DMS 273 treated with DMSO at 0.1 percent for 48 hours (cell line): ENCODE measurements around the gene DEPDC1B.
"Not testable (repeated sequence)": the region's sequence is repeated elsewhere in the genome, so short reads cannot be mapped to it uniquely, and the experiment has no call there.

ENCODE experiments used
- DNase-seq: peaks from one replicate; lab custom pipeline; 2025; lab: John Stamatoyannopoulos, UW

The DEPDC1B gene

DNA sequence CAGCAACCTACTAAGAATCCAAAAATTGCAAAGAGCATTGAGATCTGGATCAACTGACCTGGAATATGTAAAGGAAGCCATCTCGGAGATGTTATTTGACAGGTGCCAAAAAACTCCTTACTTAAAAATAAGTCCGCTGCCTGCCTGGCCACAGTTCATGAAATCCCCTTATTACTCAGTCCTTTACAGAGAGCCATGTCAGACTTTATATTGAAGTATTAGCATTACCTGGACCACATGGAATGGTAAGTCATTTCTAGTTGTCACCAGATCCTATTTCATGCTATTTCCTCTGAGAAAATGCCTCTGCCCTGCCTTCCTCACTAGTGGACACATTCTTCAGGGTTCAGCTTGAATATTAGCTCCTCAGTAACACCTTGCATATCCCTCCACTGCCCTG lies 115.7 kb downstream of the DEPDC1B start:
- no peak for DNase-seq

DNA sequence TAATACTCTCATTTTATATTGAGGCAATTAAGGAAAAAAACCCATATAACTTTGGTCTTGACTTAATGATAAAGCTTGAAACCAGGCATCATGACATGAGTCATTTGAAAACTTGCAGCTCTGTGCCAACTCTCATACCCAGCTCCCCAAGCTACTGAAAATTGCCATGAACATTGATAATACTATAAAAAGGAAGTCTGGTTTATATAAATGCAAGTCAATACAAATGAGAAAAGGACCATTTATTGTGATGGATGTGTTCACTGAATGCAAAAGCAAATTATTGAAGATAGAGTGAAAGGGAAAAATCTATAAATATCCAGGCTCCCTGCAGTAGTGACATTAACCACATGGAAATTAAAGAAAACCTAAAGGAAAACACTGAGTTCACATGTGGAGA lies 116.3 kb downstream of the DEPDC1B start:
- DNase-seq = no peak

DNA sequence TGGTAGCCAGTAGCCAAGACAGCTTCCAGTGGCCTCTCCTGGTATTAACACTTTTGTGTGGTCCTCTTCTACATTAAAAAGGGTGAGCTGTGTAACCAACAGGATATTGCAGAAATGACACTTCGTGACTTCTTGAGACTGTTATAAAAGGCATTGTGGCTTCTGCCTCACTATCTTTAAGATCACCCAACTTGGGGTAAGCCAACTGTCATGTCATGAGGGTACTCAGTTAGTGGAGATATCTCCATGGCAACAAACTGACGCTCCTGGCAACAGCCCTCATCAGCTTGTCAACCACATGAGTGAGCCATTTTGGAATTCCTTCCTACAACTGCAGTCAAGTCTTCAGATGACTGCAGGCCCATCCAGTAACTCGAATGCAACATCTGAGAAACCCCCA lies 121.7 kb downstream of the DEPDC1B start:
- DNase-seq = no peak

DNA sequence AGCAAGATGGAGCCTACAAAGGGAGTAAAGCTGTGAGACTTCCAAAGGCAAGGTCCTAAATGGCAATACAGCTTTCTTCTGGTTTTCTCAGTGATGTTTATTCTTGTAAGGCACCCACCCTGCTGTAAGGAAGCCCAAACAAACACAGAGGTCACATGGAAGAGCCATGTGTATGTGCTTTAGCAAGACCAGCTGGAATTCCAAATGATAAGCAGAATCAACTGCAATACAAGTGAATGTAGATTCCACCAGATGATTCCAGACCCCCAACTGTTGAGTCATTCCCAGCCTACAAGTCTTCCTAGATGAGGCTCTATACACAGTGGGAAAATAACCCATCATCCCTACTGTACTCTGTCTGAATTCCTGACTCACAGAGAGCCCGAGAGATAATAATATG lies 122.8 kb downstream of the DEPDC1B start:
- no peak for DNase-seq

DNA sequence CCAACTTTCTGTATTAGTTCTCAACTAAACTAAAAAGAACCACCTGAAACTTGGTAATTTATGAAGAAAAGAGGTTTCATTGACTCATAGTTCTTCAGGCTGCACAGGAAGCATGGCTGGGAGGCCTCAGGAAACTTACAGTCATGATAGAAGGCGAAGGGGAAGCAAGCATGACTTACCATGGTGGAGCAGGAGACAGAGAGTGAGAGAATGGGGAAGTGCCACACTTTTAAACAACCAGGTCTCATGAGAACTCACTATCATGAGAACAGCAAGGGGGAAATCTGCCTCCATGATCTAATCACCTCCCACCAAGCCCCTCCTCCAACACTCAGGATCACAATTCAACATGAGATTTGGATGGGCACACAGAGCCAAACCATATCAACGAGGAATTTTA lies 123.5 kb downstream of the DEPDC1B start:
- DNase-seq = no peak

DNA sequence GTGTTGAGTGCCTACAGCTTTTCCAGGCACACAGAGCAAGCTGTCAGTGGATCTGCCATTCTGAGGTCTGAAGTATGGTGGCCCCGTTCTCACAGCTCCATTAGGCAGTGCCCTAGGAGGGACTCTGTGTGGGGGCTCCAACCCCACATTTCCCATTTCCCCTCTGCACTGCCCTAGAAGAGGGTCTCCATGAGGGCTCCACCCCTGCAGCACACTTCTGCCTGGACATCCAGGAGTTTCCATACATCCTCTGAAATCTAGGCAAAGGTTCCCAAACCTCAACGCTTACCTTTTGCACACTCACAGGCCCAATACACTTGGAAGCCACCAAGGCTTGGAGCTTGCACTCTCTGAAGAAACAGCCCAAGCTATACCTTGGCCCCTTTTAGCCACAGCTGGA lies 131.3 kb downstream of the DEPDC1B start:
- no peak for DNase-seq

DNA sequence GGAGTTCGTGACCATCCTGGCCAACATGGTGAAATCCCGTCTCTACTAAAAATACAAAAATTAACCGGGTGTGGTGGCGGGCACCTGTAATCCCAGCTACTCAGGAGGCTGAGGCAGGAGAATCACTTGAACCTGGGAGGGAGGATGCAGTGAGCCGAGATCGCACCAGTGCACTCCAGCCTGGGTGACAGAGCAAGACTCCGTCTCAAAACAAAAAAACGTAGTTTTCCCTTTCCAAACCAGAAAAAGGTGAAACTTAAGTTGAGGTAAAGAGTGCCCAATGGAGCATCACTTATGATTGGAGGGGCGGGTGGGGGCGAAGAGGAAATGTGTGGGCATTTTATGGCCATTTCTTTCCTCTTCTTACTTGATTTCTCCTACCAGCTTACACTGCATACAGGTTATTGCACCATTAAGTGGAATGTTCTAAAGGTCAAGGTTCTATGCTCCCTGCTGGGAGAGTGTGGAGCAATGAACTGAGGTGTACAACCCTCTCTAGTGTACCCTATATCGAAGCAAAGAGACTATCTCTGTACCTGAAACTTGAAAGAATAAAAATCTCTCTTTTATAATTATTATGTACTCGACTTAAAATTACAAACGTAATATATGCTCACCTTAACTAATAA lies 136.2 kb downstream of the DEPDC1B start:
- DNase-seq = no peak

DNA sequence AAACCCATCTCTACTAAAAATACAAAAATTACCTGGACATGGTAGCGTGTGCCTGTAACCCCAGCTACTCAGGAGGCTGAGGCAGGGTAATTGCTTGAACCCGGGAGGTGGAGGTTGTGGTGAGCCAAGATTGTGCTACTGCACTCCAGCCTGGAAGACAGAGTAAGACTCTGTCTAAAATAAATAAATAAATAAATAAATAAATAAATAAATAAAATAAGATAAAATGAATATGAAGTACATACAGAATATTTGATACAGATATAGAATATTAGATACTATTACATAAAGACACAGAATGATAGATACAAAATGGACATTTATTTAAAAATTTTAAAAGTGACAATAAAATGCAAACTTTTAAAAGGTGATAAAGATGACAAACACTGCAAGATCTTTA lies 146.7 kb downstream of the DEPDC1B start:
- not testable (repeated sequence) for DNase-seq

DNA sequence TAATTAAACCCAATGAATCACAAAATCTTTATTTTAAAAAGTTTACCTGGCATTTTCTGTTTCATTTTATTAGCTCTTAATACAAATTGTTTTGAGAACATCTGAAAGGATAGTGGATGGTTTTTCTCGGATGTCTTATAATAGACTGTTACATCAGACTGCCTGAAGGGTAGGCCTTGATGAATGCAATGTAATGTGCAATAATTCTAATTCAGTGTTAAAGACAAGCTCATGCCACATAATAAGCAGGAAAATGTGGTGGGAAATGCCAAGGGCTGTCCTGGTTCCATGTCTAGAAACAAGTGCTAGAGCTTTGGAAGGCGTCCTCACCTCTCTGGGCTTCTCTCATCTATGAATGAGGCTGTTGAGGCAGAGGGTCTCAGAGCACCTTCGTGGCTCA lies 148.1 kb downstream of the DEPDC1B start:
- DNase-seq = no peak

DNA sequence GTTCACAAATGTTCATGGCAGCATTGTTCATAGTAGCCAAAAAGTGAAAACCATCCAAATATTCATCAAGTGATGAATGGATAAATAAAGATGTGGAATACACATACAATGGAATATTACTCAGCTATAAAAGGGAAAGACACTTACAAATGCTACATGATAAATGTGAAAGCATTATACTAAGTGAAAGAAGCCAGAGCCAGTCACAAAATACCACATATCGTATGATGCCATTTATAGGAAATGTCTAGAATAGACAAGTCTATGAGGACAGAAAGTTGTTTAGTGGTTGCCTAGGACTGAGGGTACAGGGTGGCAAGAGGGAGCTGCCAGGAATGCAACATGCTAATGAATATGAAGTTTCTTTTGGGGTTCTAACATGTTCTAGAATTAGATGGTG lies 148.7 kb downstream of the DEPDC1B start:
- DNase-seq = no peak

DNA sequence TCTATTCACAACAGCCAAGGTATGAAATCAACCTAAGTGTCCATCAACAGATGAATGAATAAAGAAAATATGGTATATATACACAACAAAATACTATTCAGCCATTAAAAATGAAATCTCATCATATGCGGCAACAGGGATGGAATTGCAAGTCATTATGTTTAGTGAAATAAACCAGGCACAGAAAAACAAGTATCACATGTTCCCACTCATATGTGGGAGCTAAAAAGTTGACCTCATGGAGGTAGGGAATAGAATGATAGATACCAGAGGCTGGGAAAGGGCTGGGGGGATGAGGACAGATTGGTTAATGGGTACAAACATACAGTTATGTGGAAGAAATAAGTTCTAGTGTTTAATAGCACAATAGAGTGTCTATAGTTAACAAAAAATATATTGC lies 149.7 kb downstream of the DEPDC1B start:
- no peak for DNase-seq

DNA sequence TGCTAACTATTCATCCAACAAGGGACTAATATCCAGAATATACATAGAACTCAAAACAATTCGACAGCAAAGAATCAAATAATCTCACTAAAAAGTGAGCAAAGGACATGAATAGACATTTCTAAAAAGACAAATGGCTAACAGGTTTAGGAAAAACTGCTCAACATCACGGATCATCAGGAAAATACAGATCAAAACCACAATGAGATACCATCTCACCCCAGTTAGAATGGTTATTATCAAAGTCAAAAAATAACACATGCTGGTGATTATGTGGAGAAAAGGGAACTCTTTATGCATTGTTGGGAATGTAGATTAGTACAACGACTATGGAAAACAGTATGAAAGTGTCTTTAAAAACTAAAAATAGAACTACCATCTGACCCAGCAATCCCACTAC lies 150.1 kb downstream of the DEPDC1B start:
- DNase-seq = no peak
